ENCODE measurements around the gene NEIL3.

The NEIL3 gene

GRCh38 chr4:177308125-177308524 lies 1.5 kb upstream of the NEIL3 start:
- Histone ChIP-seq H3K9ac (ENCODE audit: insufficient read length) (no peak overlapping the region), H3K36me3 (ENCODE audit: insufficient read depth, low read length) (no peaks in the 10 kb centered on the region), H3K9me3 (ENCODE audit: low read depth, low read length) (no peaks in the 10 kb centered on the region), H3K4me3 (no peak overlapping the region), H3K27ac (no peak overlapping the region)
- DNase-seq (ENCODE audit: low read depth, low spot score): no peak
- TF ChIP-seq POLR2AphosphoS5 (IDR thresholded peaks at IDR 0.05; ENCODE audit: borderline replicate concordance, low read depth, low read length) (no peak), FOXP2 (optimal IDR thresholded peaks at IDR 0.05; ENCODE audit: control extremely low read depth, extremely low read length, insufficient read depth) (no peak), EZH2 (IDR thresholded peaks at IDR 0.05) (no peak)

GRCh38 chr4:177308847-177309521 lies 690 bp upstream of the NEIL3 start:
- TF ChIP-seq POLR2AphosphoS5 (IDR thresholded peaks at IDR 0.05; ENCODE audit: borderline replicate concordance, low read depth, low read length) (no peak), FOXP2 (optimal IDR thresholded peaks at IDR 0.05; ENCODE audit: control extremely low read depth, extremely low read length, insufficient read depth) (no peak), EZH2 (IDR thresholded peaks at IDR 0.05) (no peak)
- DNase-seq (ENCODE audit: low read depth, low spot score): no peak
- H3K27ac ChIP-seq: no peak overlapping the region
- peak overlapping the region; percentile 97 for H3K4me3 ChIP-seq
- peak overlapping the region; percentile 85 for H3K9ac ChIP-seq (ENCODE audit: insufficient read length)
- no peaks in the 10 kb centered on the region for H3K9me3 ChIP-seq (ENCODE audit: low read depth, low read length)
- H3K36me3 ChIP-seq (ENCODE audit: insufficient read depth, low read length): no peaks in the 10 kb centered on the region

- H3K36me3 ChIP-seq (ENCODE audit: insufficient read depth, low read length): 0 out of 2 replicates have a peak, but pooled peaks cover 4% of the 10 kb centered on the region
- DNase-seq (ENCODE audit: low read depth, low spot score): no peak
- H3K27ac ChIP-seq: no peak overlapping the region
- TF ChIP-seq POLR2AphosphoS5 (IDR thresholded peaks at IDR 0.05; ENCODE audit: borderline replicate concordance, low read depth, low read length) (no peak), FOXP2 (optimal IDR thresholded peaks at IDR 0.05; ENCODE audit: control extremely low read depth, extremely low read length, insufficient read depth) (no peak), EZH2 (IDR thresholded peaks at IDR 0.05) (no peak)
- H3K9ac ChIP-seq (ENCODE audit: insufficient read length): no peak overlapping the region
- peak overlapping the region; percentile 34 for H3K4me3 ChIP-seq
- H3K9me3 ChIP-seq (ENCODE audit: low read depth, low read length): no peaks in the 10 kb centered on the region
These were observed 1.9 kb downstream of the NEIL3 start for GRCh38 chr4:177311589-177311988.

GRCh38 chr4:177313263-177313662 lies 3.6 kb downstream of the NEIL3 start:
- no peak for TF ChIP-seq EZH2 (IDR thresholded peaks at IDR 0.05)
- TF ChIP-seq POLR2AphosphoS5 (IDR thresholded peaks at IDR 0.05; ENCODE audit: borderline replicate concordance, low read depth, low read length): no peak
- no peak for TF ChIP-seq FOXP2 (optimal IDR thresholded peaks at IDR 0.05; ENCODE audit: control extremely low read depth, extremely low read length, insufficient read depth)
- no peak for DNase-seq (ENCODE audit: low read depth, low spot score)
- Histone ChIP-seq H3K9ac (ENCODE audit: insufficient read length) (no peak overlapping the region), H3K36me3 (ENCODE audit: insufficient read depth, low read length) (0 out of 2 replicates have a peak, but pooled peaks cover 4% of the 10 kb centered on the region), H3K9me3 (ENCODE audit: low read depth, low read length) (no peaks in the 10 kb centered on the region), H3K27ac (peak overlapping the region; percentile 25; the same call in 1 of the 2 replicates), H3K4me3 (peak overlapping the region; percentile 34)

GRCh38 chr4:177315767-177316464 lies 6.2 kb downstream of the NEIL3 start:
- DNase-seq (ENCODE audit: low read depth, low spot score): no peak
- H3K27ac ChIP-seq: no peak overlapping the region
- TF ChIP-seq EZH2 (IDR thresholded peaks at IDR 0.05) (no peak), FOXP2 (optimal IDR thresholded peaks at IDR 0.05; ENCODE audit: control extremely low read depth, extremely low read length, insufficient read depth) (no peak), POLR2AphosphoS5 (IDR thresholded peaks at IDR 0.05; ENCODE audit: borderline replicate concordance, low read depth, low read length) (no peak)
- no peak overlapping the region for H3K4me3 ChIP-seq
- H3K9ac ChIP-seq (ENCODE audit: insufficient read length): no peak overlapping the region
- no peaks in the 10 kb centered on the region for H3K9me3 ChIP-seq (ENCODE audit: low read depth, low read length)
- 0 out of 2 replicates have a peak, but pooled peaks cover 4% of the 10 kb centered on the region for H3K36me3 ChIP-seq (ENCODE audit: insufficient read depth, low read length)

- H3K27ac ChIP-seq: no peak overlapping the region
- peaks cover 37% of the 10 kb centered on the region for H3K36me3 ChIP-seq (ENCODE audit: insufficient read depth, low read length)
- DNase-seq (ENCODE audit: low read depth, low spot score): no peak
- H3K9ac ChIP-seq (ENCODE audit: insufficient read length): no peak overlapping the region
- no peaks in the 10 kb centered on the region for H3K9me3 ChIP-seq (ENCODE audit: low read depth, low read length)
- TF ChIP-seq FOXP2 (optimal IDR thresholded peaks at IDR 0.05; ENCODE audit: control extremely low read depth, extremely low read length, insufficient read depth) (no peak), EZH2 (IDR thresholded peaks at IDR 0.05) (no peak), POLR2AphosphoS5 (IDR thresholded peaks at IDR 0.05; ENCODE audit: borderline replicate concordance, low read depth, low read length) (no peak)
- H3K4me3 ChIP-seq: no peak overlapping the region
These were observed 11.0 kb downstream of the NEIL3 start for GRCh38 chr4:177320721-177321120.

GRCh38 chr4:177321647-177322046 lies 12.0 kb downstream of the NEIL3 start:
- no peak for TF ChIP-seq EZH2 (IDR thresholded peaks at IDR 0.05)
- peaks cover 45% of the 10 kb centered on the region for H3K36me3 ChIP-seq (ENCODE audit: insufficient read depth, low read length)
- H3K9me3 ChIP-seq (ENCODE audit: low read depth, low read length): no peaks in the 10 kb centered on the region
- no peak overlapping the region for H3K9ac ChIP-seq (ENCODE audit: insufficient read length)
- no peak overlapping the region for H3K27ac ChIP-seq
- H3K4me3 ChIP-seq: no peak overlapping the region
- no peak for DNase-seq (ENCODE audit: low read depth, low spot score)

- no peak overlapping the region for H3K4me3 ChIP-seq
- H3K9me3 ChIP-seq (ENCODE audit: low read depth, low read length): no peaks in the 10 kb centered on the region
- H3K36me3 ChIP-seq (ENCODE audit: insufficient read depth, low read length): peaks cover 52% of the 10 kb centered on the region
- no peak for DNase-seq (ENCODE audit: low read depth, low spot score)
- TF ChIP-seq EZH2 (IDR thresholded peaks at IDR 0.05): no peak
- no peak overlapping the region for H3K9ac ChIP-seq (ENCODE audit: insufficient read length)
- H3K27ac ChIP-seq: no peak overlapping the region
These were observed 12.6 kb downstream of the NEIL3 start for GRCh38 chr4:177322266-177322665.

GRCh38 chr4:177322881-177323280 lies 13.2 kb downstream of the NEIL3 start:
- no peak for DNase-seq (ENCODE audit: low read depth, low spot score)
- TF ChIP-seq FOXP2 (optimal IDR thresholded peaks at IDR 0.05; ENCODE audit: control extremely low read depth, extremely low read length, insufficient read depth) (no peak), EZH2 (IDR thresholded peaks at IDR 0.05) (no peak), POLR2AphosphoS5 (IDR thresholded peaks at IDR 0.05; ENCODE audit: borderline replicate concordance, low read depth, low read length) (no peak)
- Histone ChIP-seq H3K9ac (ENCODE audit: insufficient read length) (no peak overlapping the region), H3K36me3 (ENCODE audit: insufficient read depth, low read length) (peaks cover 58% of the 10 kb centered on the region), H3K4me3 (no peak overlapping the region), H3K27ac (no peak overlapping the region), H3K9me3 (ENCODE audit: low read depth, low read length) (no peaks in the 10 kb centered on the region)

Measured in SK-N-MC (cell line).